K562 (cell line): ENCODE data around the gene AHSG.

Source experiments
- BHLHE40 ChIP-seq: IDR thresholded peaks from 2 replicates; pipeline ENCODE4 v1.6.1; 2011; ENCODE audit warnings: low read length, improper control_type of control experiment
- ELF4 ChIP-seq: fragments of 450-650 bp; formaldehyde crosslinking; IDR thresholded peaks from 2 replicates; pipeline ENCODE4 v1.4.0; 2022; ENCODE audit warnings: missing genetic modification characterization
- HDAC6 ChIP-seq: IDR thresholded peaks from 2 replicates; pipeline ENCODE4 v1.6.1; 2012; ENCODE audit warnings: low read depth, mild to moderate bottlenecking, control low read depth, inconsistent platforms, low read length, moderate library complexity
- NFE2 ChIP-seq: IDR thresholded peaks from 2 replicates; pipeline ENCODE4 v1.6.1; 2014; ENCODE audit warnings: antibody characterized with exemption, low read depth
- PHB2 ChIP-seq: fragments of 450-650 bp; IDR thresholded peaks from 2 replicates; pipeline ENCODE4 v1.6.1; 2017; ENCODE audit warnings: low read depth
- POLR2A ChIP-seq: fragments of 450-650 bp; conservative IDR thresholded peaks from 2 replicates; pipeline ENCODE4 v1.6.1; 2016
- RFX5 ChIP-seq: IDR thresholded peaks from 2 replicates; pipeline ENCODE4 v1.6.1; 2011; ENCODE audit warnings: low read depth, mild to moderate bottlenecking, improper control_type of control experiment, low read length
- USF2 ChIP-seq: sonication (generic); formaldehyde crosslinking; IDR thresholded peaks from 2 replicates; pipeline ENCODE4 v1.5.0; 2020; ENCODE audit warnings: missing genetic modification reagents
- YY1 ChIP-seq, 3 experiments: IDR thresholded peaks; 2 replicates each; pipeline ENCODE4 v1.6.1; 2011; ENCODE audit warnings: low read length in 2 of 3, mild to moderate bottlenecking in 2 of 3, moderate library complexity in 2 of 3, borderline replicate concordance in 1 of 3, control low read depth in 1 of 3, low read depth in 1 of 3; ENCODE audit not compliant: insufficient read depth in 3 of 3, insufficient replicate concordance in 2 of 3, control insufficient read depth in 1 of 3, insufficient read length in 1 of 3; ENCODE audit errors: extremely low read depth in 1 of 3
- ZFP36 ChIP-seq: fragments of 150-350 bp; IDR thresholded peaks from 2 replicates; pipeline ENCODE4 v1.6.1; 2018; ENCODE audit warnings: low read length, low read depth; ENCODE audit not compliant: partially characterized antibody
- ZNF174 ChIP-seq: fragments of 250-450 bp; sonication (Bioruptor Pico); IDR thresholded peaks from 2 replicates; pipeline ENCODE4 v1.4.0; 2020; ENCODE audit warnings: mild to moderate bottlenecking
- ZNF431 ChIP-seq: sonication (generic); formaldehyde crosslinking; IDR thresholded peaks from 2 replicates; pipeline ENCODE4 v1.8.0; 2022; ENCODE audit warnings: mild to moderate bottlenecking, missing genetic modification reagents
- TF ChIP-seq, protein P1 (sequence below), 3 experiments: IDR thresholded peaks in 2 of 3; conservative IDR thresholded peaks in 1 of 3; 2 replicates each; pipeline ENCODE4 v1.5.1; 2011 to 2012; ENCODE audit warnings: low read length in 3 of 3, mild to moderate bottlenecking in 3 of 3, control low read depth in 2 of 3, improper control_type of control experiment in 1 of 3, inconsistent platforms in 1 of 3, low read depth in 1 of 3, mixed read lengths in 1 of 3, moderate library complexity in 1 of 3; ENCODE audit not compliant: insufficient read depth in 2 of 3
- TF ChIP-seq, protein P2 (sequence below), 2 experiments: fragments of 200-800 bp in 1 of 2; sonication (Bioruptor generic) in 1 of 2; sonication (generic) in 1 of 2; formaldehyde crosslinking in 1 of 2; IDR thresholded peaks in 1 of 2; conservative IDR thresholded peaks in 1 of 2; 2 replicates each; pipeline versions ENCODE4 v1.5.0 to v1.6.1; 2016 to 2020; ENCODE audit warnings: missing compliant biosample characterization in 1 of 2, missing genetic modification characterization in 1 of 2, missing genetic modification reagents in 1 of 2

DNA sequence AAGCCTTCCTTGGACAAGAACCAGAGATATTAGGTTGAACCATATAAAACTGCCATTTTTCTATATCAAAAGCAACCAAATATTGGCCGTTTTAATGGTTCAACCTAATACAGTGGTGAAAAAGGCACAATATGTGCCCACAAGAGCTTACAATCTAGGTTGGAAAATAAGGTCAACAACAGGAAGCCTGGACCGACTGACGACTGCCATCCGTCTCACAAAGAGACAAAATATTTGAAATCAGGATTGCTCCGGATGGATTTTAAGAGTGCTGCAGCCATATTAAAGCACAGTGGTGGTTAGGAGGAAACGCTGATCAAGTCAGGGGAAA lies 1.4 kb downstream of the AHSG start:
- TF ChIP-seq BHLHE40 (no peak), USF2 (CRISPR knock-in tag) (no peak), YY1 (IDR thresholded peaks at IDR 0.05; ENCODE audit: borderline replicate concordance in 1 of 3, control insufficient read depth in 1 of 3, extremely low read depth in 1 of 3, insufficient read depth in 3 of 3, insufficient read length in 1 of 3, insufficient replicate concordance in 2 of 3, low read depth in 1 of 3, low read length in 2 of 3) (no peak), ZFP36 (no peak), HDAC6 (no peak), POLR2A (no peak), RFX5 (no peak), ZNF174 (no peak), ZNF431 (CRISPR knock-in tag) (no peak), PHB2 (no peak), ELF4 (CRISPR knock-in tag) (no peak), NFE2 (no peak)
- TF ChIP-seq, protein P1, sequence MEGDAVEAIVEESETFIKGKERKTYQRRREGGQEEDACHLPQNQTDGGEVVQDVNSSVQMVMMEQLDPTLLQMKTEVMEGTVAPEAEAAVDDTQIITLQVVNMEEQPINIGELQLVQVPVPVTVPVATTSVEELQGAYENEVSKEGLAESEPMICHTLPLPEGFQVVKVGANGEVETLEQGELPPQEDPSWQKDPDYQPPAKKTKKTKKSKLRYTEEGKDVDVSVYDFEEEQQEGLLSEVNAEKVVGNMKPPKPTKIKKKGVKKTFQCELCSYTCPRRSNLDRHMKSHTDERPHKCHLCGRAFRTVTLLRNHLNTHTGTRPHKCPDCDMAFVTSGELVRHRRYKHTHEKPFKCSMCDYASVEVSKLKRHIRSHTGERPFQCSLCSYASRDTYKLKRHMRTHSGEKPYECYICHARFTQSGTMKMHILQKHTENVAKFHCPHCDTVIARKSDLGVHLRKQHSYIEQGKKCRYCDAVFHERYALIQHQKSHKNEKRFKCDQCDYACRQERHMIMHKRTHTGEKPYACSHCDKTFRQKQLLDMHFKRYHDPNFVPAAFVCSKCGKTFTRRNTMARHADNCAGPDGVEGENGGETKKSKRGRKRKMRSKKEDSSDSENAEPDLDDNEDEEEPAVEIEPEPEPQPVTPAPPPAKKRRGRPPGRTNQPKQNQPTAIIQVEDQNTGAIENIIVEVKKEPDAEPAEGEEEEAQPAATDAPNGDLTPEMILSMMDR (IDR thresholded peaks at IDR 0.05 in 2 of 3, conservative IDR thresholded peaks at IDR 0.05 in 1 of 3; ENCODE audit: insufficient read depth in 2 of 3, low read depth in 1 of 3, low read length in 3 of 3) = no peak
- TF ChIP-seq, protein P2, sequence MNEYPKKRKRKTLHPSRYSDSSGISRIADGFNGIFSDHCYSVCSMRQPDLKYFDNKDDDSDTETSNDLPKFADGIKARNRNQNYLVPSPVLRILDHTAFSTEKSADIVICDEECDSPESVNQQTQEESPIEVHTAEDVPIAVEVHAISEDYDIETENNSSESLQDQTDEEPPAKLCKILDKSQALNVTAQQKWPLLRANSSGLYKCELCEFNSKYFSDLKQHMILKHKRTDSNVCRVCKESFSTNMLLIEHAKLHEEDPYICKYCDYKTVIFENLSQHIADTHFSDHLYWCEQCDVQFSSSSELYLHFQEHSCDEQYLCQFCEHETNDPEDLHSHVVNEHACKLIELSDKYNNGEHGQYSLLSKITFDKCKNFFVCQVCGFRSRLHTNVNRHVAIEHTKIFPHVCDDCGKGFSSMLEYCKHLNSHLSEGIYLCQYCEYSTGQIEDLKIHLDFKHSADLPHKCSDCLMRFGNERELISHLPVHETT (CRISPR knock-in tag; conservative IDR thresholded peaks at IDR 0.05 in 1 of 2, IDR thresholded peaks at IDR 0.05 in 1 of 2) = no peak
